PC-9 (cell line): Measurements from ENCODE around the gene TUBGCP6.

Source experiments
- EZH2 ChIP-seq: fragments of 200-600 bp; sonication (generic); IDR thresholded peaks from 2 replicates; pipeline ENCODE4 v1.8.0; 2017; ENCODE audit warnings: antibody characterized with exemption, low read depth
- TF ChIP-seq, protein P1 (sequence below): fragments of 200-600 bp; sonication (generic); conservative IDR thresholded peaks from 2 replicates; pipeline ENCODE4 v1.6.1; 2017; ENCODE audit warnings: mixed run types, antibody characterized with exemption, mild to moderate bottlenecking, moderate library complexity

DNA sequence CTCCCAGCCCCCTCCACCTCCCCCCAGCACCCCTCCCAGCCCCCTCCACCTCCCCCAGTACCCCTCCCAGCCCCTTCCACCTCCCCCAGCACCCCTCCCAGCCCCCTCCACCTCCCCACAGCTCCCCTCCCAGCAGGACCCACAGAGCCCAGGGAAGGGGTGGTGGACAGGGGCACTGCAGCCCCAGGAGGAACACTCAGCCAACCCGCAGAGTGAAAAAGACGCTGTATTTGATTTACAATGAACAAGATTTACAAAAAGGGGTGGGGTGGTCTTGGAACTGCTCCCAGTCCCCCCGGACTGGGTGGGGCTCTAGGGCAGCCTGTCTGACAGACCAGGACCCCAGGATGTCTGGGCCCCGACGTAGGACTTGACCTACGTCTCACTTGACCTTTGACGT is 29.9 kb upstream of the TUBGCP6 start:
- no peak for TF ChIP-seq EZH2
- TF ChIP-seq, protein P1, sequence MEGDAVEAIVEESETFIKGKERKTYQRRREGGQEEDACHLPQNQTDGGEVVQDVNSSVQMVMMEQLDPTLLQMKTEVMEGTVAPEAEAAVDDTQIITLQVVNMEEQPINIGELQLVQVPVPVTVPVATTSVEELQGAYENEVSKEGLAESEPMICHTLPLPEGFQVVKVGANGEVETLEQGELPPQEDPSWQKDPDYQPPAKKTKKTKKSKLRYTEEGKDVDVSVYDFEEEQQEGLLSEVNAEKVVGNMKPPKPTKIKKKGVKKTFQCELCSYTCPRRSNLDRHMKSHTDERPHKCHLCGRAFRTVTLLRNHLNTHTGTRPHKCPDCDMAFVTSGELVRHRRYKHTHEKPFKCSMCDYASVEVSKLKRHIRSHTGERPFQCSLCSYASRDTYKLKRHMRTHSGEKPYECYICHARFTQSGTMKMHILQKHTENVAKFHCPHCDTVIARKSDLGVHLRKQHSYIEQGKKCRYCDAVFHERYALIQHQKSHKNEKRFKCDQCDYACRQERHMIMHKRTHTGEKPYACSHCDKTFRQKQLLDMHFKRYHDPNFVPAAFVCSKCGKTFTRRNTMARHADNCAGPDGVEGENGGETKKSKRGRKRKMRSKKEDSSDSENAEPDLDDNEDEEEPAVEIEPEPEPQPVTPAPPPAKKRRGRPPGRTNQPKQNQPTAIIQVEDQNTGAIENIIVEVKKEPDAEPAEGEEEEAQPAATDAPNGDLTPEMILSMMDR, result 0 out of 2 replicates have a peak, but pooled peaks have one; percentile 22
